Measurements from ENCODE around the gene TRPV5.

- TF ChIP-seq POLR2A (IDR thresholded peaks at IDR 0.05; ENCODE audit: low read depth) (no peak), POLR2AphosphoS5 (IDR thresholded peaks at IDR 0.05) (no peak), CTCF (IDR thresholded peaks at IDR 0.05) (no peak)
Observed at GRCh38 chr7:142879060-142879459, 54.5 kb downstream of the TRPV5 start.
